GM18868 (cell line): ENCODE results near the gene GCN1.

ENCODE experiments used
- ATAC-seq: cut with Tn5 transposase; IDR thresholded peaks from one replicate; pipeline ENCODE4 v1.9.1; 2021; ENCODE audit warnings: mild to moderate bottlenecking, moderate library complexity; ENCODE audit not compliant: unreplicated experiment

The GCN1 gene

GRCh38 chr12:120230326-120230973 is 35.9 kb upstream of the GCN1 start:
- ATAC-seq, result no peak

GRCh38 chr12:120229487-120230325 is 35.2 kb upstream of the GCN1 start:
- no peak for ATAC-seq

- ATAC-seq, result no peak
These were observed 34.6 kb upstream of the GCN1 start for GRCh38 chr12:120229071-120229486.

GRCh38 chr12:120228291-120229070 is 34.0 kb upstream of the GCN1 start:
- peak; percentile 53 for ATAC-seq

- no peak for ATAC-seq
These were observed 33.5 kb upstream of the GCN1 start for GRCh38 chr12:120228041-120228290.

- no peak for ATAC-seq
These were observed 32.9 kb upstream of the GCN1 start for GRCh38 chr12:120227233-120228040.

- ATAC-seq, result no peak
These were observed 31.5 kb upstream of the GCN1 start for GRCh38 chr12:120225852-120226640.

GRCh38 chr12:120225200-120225558 is 30.7 kb upstream of the GCN1 start:
- no peak for ATAC-seq

GRCh38 chr12:120224304-120225199 is 30.0 kb upstream of the GCN1 start:
- peak; percentile 47 for ATAC-seq

- ATAC-seq, result no peak
These were observed 29.2 kb upstream of the GCN1 start for GRCh38 chr12:120223458-120224303.

- ATAC-seq, result no peak
These were observed 27.8 kb upstream of the GCN1 start for GRCh38 chr12:120222288-120222832.

GRCh38 chr12:120221576-120221900 is 27.0 kb upstream of the GCN1 start:
- ATAC-seq, result no peak

- ATAC-seq, result no peak
These were observed 26.5 kb upstream of the GCN1 start for GRCh38 chr12:120220838-120221575.

GRCh38 chr12:120218680-120219606 is 24.4 kb upstream of the GCN1 start:
- no peak for ATAC-seq

GRCh38 chr12:120216742-120217605 is 22.5 kb upstream of the GCN1 start:
- ATAC-seq, result no peak
